Activated T-helper 1 cell treated with anti-CD3 and anti-CD28 coated beads, Interleukin-2, amount 50 U/mL, for 16 hours (primary cell): ENCODE data around the gene TTC28.

ENCODE experiments used
- DNase-seq, 2 donors: peaks; one replicate each; pipeline ENCODE4 v3.0.0-alpha.2; 2020; ENCODE audit warnings: low read depth in 1 of 2, low spot score in 1 of 2

The TTC28 gene

GRCh38 chr22:27980424-27981148 is 699.1 kb downstream of the TTC28 start:
- DNase-seq, result no peak

- no peak for DNase-seq
These were observed 700.8 kb downstream of the TTC28 start for GRCh38 chr22:27978802-27979201.

- DNase-seq, result no peak
These were observed 701.3 kb downstream of the TTC28 start for GRCh38 chr22:27978317-27978716.

GRCh38 chr22:27976586-27976985 is 703.1 kb downstream of the TTC28 start:
- DNase-seq, result no peak

- DNase-seq, result no peak
These were observed 704.1 kb downstream of the TTC28 start for GRCh38 chr22:27975381-27976013.

- no peak for DNase-seq
These were observed 705.8 kb downstream of the TTC28 start for GRCh38 chr22:27973846-27974245.

- no peak for DNase-seq
These were observed 706.6 kb downstream of the TTC28 start for GRCh38 chr22:27972732-27973698.

GRCh38 chr22:27971926-27972325 is 707.7 kb downstream of the TTC28 start:
- no peak for DNase-seq

- DNase-seq, result no peak
These were observed 708.9 kb downstream of the TTC28 start for GRCh38 chr22:27970596-27971220.

- no peak for DNase-seq
These were observed 713.2 kb downstream of the TTC28 start for GRCh38 chr22:27966168-27967064.

- DNase-seq, result no peak
These were observed 717.2 kb downstream of the TTC28 start for GRCh38 chr22:27962268-27963044.

- no peak for DNase-seq
These were observed 718.0 kb downstream of the TTC28 start for GRCh38 chr22:27961680-27962079.

GRCh38 chr22:27961182-27961581 is 718.5 kb downstream of the TTC28 start:
- no peak for DNase-seq

- no peak for DNase-seq
These were observed 720.1 kb downstream of the TTC28 start for GRCh38 chr22:27959335-27960090.

GRCh38 chr22:27952779-27953178 is 726.9 kb downstream of the TTC28 start:
- no peak for DNase-seq

GRCh38 chr22:27952091-27952490 is 727.5 kb downstream of the TTC28 start:
- no peak for DNase-seq

- DNase-seq, result no peak
These were observed 730.2 kb downstream of the TTC28 start for GRCh38 chr22:27949421-27949820.

- no peak for DNase-seq
These were observed 731.1 kb downstream of the TTC28 start for GRCh38 chr22:27948569-27948968.

- no peak for DNase-seq
These were observed 732.2 kb downstream of the TTC28 start for GRCh38 chr22:27947448-27947847.
